HepG2 (cell line): ENCODE measurements around the gene PIANP.

ENCODE experiments used
- CREB1 ChIP-seq, 2 experiments: fragments of 450-650 bp in 1 of 2; IDR thresholded peaks; 2 replicates each; pipeline ENCODE4 v1.6.1; 2016 to 2017; ENCODE audit warnings: control low read depth in 1 of 2, mild to moderate bottlenecking in 1 of 2, missing compliant biosample characterization in 1 of 2, missing genetic modification characterization in 1 of 2
- CTCF ChIP-seq: sonication (generic); formaldehyde crosslinking; IDR thresholded peaks from 2 replicates; pipeline ENCODE4 v1.5.0; 2020; ENCODE audit warnings: mild to moderate bottlenecking, missing genetic modification reagents, moderate library complexity
- NFRKB ChIP-seq: fragments of 450-650 bp; IDR thresholded peaks from 2 replicates; pipeline ENCODE4 v1.6.1; 2017
- NONO ChIP-seq, 2 experiments: fragments of 450-650 bp in 1 of 2; sonication (generic) in 1 of 2; formaldehyde crosslinking in 1 of 2; IDR thresholded peaks in 1 of 2; conservative IDR thresholded peaks in 1 of 2; 2 replicates each; pipeline versions ENCODE4 v1.6.1 to v1.8.0; 2017 to 2022; ENCODE audit warnings: mild to moderate bottlenecking in 1 of 2, missing genetic modification reagents in 1 of 2, moderate library complexity in 1 of 2
- SAFB2 ChIP-seq: sonication (generic); formaldehyde crosslinking; IDR thresholded peaks from 2 replicates; pipeline ENCODE4 v1.5.1; 2020; ENCODE audit warnings: missing genetic modification reagents, low read depth, mild to moderate bottlenecking, borderline replicate concordance
- ZMAT3 ChIP-seq: sonication (generic); formaldehyde crosslinking; conservative IDR thresholded peaks from 2 replicates; pipeline ENCODE4 v1.7.0; 2021; ENCODE audit warnings: missing genetic modification reagents
- TF ChIP-seq, protein P1 (sequence below): sonication (generic); formaldehyde crosslinking; IDR thresholded peaks from 2 replicates; pipeline ENCODE4 v1.4.0; 2020; ENCODE audit warnings: missing genetic modification reagents, borderline replicate concordance

DNA sequence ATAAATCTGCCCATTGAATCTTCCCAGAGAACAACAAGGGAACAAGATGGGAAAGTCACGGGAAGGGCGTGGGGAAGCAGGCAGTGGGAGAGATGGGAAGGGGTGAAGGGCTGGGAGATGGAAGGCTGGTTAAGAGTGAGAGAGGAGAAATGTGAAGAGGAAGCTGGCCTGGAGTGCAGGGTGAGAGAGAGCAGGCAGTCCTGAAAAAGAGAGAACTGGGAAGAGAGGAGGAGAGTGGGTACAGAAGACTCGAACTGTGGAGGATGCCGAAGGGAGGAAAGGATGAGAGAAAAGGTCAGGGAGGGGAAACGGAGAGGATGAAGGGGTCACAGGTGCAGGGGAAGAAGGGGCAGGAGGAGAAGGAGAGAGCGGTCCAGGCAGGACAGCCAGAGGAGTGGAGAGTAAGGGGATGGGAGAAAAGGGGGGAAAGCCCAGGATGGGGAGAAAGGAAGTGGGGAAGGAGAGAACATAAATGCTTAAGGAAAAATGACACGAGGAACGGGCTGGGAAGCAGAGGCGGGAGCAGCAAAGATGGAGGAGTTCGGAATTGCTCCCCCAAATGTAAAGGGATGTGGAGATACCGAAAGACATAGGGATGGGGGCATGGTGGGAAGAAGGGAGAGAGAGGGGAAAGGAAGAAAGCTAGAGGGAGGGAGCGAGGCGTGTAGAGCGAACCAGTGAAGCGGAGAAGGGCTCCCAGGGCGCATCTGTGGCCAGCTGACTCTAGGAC, 1.2 kb downstream of the PIANP start:
- TF ChIP-seq CTCF (CRISPR knock-in tag) (no peak), NONO (IDR thresholded peaks at IDR 0.05) (no peak), NONO (CRISPR knock-in tag; conservative IDR thresholded peaks at IDR 0.05) (no peak), NFRKB (no peak), CREB1 (IDR thresholded peaks at IDR 0.05) (no peak), CREB1 (CRISPR knock-in tag; IDR thresholded peaks at IDR 0.05) (no peak), SAFB2 (no peak), ZMAT3 (CRISPR knock-in tag) (no peak)
- TF ChIP-seq, protein P1, sequence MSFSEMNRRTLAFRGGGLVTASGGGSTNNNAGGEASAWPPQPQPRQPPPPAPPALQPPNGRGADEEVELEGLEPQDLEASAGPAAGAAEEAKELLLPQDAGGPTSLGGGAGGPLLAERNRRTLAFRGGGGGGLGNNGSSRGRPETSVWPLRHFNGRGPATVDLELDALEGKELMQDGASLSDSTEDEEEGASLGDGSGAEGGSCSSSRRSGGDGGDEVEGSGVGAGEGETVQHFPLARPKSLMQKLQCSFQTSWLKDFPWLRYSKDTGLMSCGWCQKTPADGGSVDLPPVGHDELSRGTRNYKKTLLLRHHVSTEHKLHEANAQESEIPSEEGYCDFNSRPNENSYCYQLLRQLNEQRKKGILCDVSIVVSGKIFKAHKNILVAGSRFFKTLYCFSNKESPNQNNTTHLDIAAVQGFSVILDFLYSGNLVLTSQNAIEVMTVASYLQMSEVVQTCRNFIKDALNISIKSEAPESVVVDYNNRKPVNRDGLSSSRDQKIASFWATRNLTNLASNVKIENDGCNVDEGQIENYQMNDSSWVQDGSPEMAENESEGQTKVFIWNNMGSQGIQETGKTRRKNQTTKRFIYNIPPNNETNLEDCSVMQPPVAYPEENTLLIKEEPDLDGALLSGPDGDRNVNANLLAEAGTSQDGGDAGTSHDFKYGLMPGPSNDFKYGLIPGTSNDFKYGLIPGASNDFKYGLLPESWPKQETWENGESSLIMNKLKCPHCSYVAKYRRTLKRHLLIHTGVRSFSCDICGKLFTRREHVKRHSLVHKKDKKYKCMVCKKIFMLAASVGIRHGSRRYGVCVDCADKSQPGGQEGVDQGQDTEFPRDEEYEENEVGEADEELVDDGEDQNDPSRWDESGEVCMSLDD (CRISPR knock-in tag): no peak
